GM23338 (cell line): ENCODE measurements around the gene BCOR.

Source experiments
- TF ChIP-seq, protein P1 (sequence below), 2 experiments: fragments of 200-600 bp in 1 of 2; sonication (generic) in 1 of 2; conservative IDR thresholded peaks; 2 replicates each; pipeline versions ENCODE4 v1.5.1 to v1.6.1; 2016 to 2017; ENCODE audit warnings: antibody characterized with exemption in 2 of 2, low read depth in 2 of 2, mild to moderate bottlenecking in 2 of 2, moderate library complexity in 1 of 2
- TF ChIP-seq, protein P2 (sequence below): IDR thresholded peaks from one replicate; pipeline ENCODE4 v1.6.1; 2018; ENCODE audit warnings: antibody characterized with exemption; ENCODE audit not compliant: unreplicated experiment

DNA sequence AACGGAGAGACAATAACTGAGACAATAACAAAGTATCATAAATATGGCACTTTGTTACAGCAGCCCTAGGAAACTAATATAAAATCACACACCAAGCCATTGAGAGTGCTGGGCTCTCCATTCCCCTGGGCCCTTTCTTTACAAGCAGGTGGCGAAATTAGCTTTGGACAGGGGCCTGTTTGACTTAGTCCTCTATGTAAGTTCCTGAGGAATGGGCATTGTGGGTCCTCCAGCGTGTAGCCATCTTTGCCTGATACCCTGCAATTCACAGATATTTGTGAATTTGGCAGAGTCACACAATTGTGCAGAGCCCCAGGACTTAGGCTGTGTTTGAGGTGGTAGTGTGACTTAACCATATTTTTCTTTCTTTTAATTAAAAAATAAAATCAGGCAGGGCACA is 67.6 kb downstream of the BCOR start:
- TF ChIP-seq, protein P1, sequence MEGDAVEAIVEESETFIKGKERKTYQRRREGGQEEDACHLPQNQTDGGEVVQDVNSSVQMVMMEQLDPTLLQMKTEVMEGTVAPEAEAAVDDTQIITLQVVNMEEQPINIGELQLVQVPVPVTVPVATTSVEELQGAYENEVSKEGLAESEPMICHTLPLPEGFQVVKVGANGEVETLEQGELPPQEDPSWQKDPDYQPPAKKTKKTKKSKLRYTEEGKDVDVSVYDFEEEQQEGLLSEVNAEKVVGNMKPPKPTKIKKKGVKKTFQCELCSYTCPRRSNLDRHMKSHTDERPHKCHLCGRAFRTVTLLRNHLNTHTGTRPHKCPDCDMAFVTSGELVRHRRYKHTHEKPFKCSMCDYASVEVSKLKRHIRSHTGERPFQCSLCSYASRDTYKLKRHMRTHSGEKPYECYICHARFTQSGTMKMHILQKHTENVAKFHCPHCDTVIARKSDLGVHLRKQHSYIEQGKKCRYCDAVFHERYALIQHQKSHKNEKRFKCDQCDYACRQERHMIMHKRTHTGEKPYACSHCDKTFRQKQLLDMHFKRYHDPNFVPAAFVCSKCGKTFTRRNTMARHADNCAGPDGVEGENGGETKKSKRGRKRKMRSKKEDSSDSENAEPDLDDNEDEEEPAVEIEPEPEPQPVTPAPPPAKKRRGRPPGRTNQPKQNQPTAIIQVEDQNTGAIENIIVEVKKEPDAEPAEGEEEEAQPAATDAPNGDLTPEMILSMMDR (conservative IDR thresholded peaks at IDR 0.05; ENCODE audit: low read depth in 2 of 2), result no peak
- TF ChIP-seq, protein P2, sequence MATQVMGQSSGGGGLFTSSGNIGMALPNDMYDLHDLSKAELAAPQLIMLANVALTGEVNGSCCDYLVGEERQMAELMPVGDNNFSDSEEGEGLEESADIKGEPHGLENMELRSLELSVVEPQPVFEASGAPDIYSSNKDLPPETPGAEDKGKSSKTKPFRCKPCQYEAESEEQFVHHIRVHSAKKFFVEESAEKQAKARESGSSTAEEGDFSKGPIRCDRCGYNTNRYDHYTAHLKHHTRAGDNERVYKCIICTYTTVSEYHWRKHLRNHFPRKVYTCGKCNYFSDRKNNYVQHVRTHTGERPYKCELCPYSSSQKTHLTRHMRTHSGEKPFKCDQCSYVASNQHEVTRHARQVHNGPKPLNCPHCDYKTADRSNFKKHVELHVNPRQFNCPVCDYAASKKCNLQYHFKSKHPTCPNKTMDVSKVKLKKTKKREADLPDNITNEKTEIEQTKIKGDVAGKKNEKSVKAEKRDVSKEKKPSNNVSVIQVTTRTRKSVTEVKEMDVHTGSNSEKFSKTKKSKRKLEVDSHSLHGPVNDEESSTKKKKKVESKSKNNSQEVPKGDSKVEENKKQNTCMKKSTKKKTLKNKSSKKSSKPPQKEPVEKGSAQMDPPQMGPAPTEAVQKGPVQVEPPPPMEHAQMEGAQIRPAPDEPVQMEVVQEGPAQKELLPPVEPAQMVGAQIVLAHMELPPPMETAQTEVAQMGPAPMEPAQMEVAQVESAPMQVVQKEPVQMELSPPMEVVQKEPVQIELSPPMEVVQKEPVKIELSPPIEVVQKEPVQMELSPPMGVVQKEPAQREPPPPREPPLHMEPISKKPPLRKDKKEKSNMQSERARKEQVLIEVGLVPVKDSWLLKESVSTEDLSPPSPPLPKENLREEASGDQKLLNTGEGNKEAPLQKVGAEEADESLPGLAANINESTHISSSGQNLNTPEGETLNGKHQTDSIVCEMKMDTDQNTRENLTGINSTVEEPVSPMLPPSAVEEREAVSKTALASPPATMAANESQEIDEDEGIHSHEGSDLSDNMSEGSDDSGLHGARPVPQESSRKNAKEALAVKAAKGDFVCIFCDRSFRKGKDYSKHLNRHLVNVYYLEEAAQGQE, result no peak
